WTC11 (cell line): Measurements from ENCODE around the gene KLHL7. TPM values are rescaled to one million over a fixed set of nuclear protein-coding genes. Genes with fewer than 3 reads are reported as not detected.

ENCODE experiments used
- ATAC-seq: fragments of 200-7000 bp; cut with Tn5 transposase; 2 replicates; pipeline ENCODE4 v1.10.0; 2021; ENCODE audit warnings: mild to moderate bottlenecking, moderate library complexity
- CTCF ChIA-PET: fragments of 300-600 bp; sonication (Branson Sonifier 250); formaldehyde crosslinking; loops from one replicate; lab custom pipeline; 2021; ENCODE audit warnings: antibody characterized with exemption; lab: Charles Lee
- POLR2A ChIA-PET: fragments of 350-600 bp; sonication (Branson Sonifier 250); formaldehyde crosslinking; loops from one replicate; lab custom pipeline; 2021; ENCODE audit warnings: antibody characterized with exemption; lab: Charles Lee
- DNase-seq: peaks from one replicate; pipeline ENCODE4 v3.0.0; 2021; ENCODE audit warnings: low spot score
- H3K27ac Mint-ChIP-seq: 2 replicates; pipeline ENCODE4 v1.8.0; 2021; ENCODE audit warnings: mixed read lengths
- H3K27me3 Mint-ChIP-seq: 2 replicates; pipeline ENCODE4 v1.8.0; 2021; ENCODE audit warnings: low read depth, mild to moderate bottlenecking, moderate library complexity, mixed read lengths
- H3K36me3 Mint-ChIP-seq: 2 replicates; pipeline ENCODE4 v1.8.0; 2021; ENCODE audit warnings: mixed read lengths
- H3K4me1 Mint-ChIP-seq: 2 replicates; pipeline ENCODE4 v1.8.0; 2022; ENCODE audit warnings: mixed read lengths
- H3K4me3 Mint-ChIP-seq: 2 replicates; pipeline ENCODE4 v1.8.0; 2021; ENCODE audit warnings: mild to moderate bottlenecking, moderate library complexity, mixed read lengths
- H3K9me3 Mint-ChIP-seq: 2 replicates; pipeline ENCODE4 v1.8.0; 2021; ENCODE audit warnings: mixed read lengths
- CREB1 ChIP-seq: sonication (generic); formaldehyde crosslinking; IDR thresholded peaks from 2 replicates; pipeline ENCODE4 v1.8.0; 2023; ENCODE audit warnings: mild to moderate bottlenecking, missing genetic modification reagents
- GABPB1 ChIP-seq: sonication (generic); formaldehyde crosslinking; IDR thresholded peaks from 2 replicates; pipeline ENCODE4 v1.8.1; 2023; ENCODE audit warnings: mild to moderate bottlenecking, missing genetic modification reagents
- NR1H2 ChIP-seq: sonication (generic); formaldehyde crosslinking; IDR thresholded peaks from 2 replicates; pipeline ENCODE4 v1.9.0; 2021; ENCODE audit warnings: mild to moderate bottlenecking, moderate library complexity, missing genetic modification reagents
- NR2C2 ChIP-seq: sonication (generic); formaldehyde crosslinking; IDR thresholded peaks from 2 replicates; pipeline ENCODE4 v1.8.0; 2022; ENCODE audit warnings: mild to moderate bottlenecking, missing genetic modification reagents
- TCF7 ChIP-seq: sonication (generic); formaldehyde crosslinking; IDR thresholded peaks from 2 replicates; pipeline ENCODE4 v1.8.0; 2022; ENCODE audit warnings: mild to moderate bottlenecking, low read depth, missing genetic modification reagents, moderate library complexity
- ZNF138 ChIP-seq: sonication (generic); formaldehyde crosslinking; conservative IDR thresholded peaks from 2 replicates; pipeline ENCODE4 v1.8.1; 2022; ENCODE audit warnings: mild to moderate bottlenecking, moderate library complexity, missing genetic modification reagents
- ZNF317 ChIP-seq: sonication (generic); formaldehyde crosslinking; IDR thresholded peaks from 2 replicates; pipeline ENCODE4 v1.8.1; 2023; ENCODE audit warnings: low read depth, mild to moderate bottlenecking, moderate library complexity, missing genetic modification reagents, borderline replicate concordance
- ZNF396 ChIP-seq: fragments of 250-450 bp; sonication (Bioruptor Pico); IDR thresholded peaks from 2 replicates; pipeline ENCODE4 v1.8.0; 2021; ENCODE audit warnings: mild to moderate bottlenecking, moderate library complexity, borderline replicate concordance
- ZNF423 ChIP-seq: fragments of 250-450 bp; sonication (Bioruptor Pico); IDR thresholded peaks from 2 replicates; pipeline ENCODE4 v2.1.2; 2022; ENCODE audit warnings: mild to moderate bottlenecking, moderate library complexity
- total RNA-seq: library from RNA; stranded (reverse); gene quantifications from 3 replicates; pipeline ENCODE4 v1.2.3, GENCODE V29; 2021
- TF ChIP-seq, protein P1 (sequence below): fragments of 250-450 bp; sonication (Bioruptor Pico); IDR thresholded peaks from 2 replicates; pipeline ENCODE4 v1.9.0; 2021; ENCODE audit warnings: mild to moderate bottlenecking, borderline replicate concordance
- TF ChIP-seq, protein P2 (sequence below): sonication (generic); formaldehyde crosslinking; IDR thresholded peaks from 2 replicates; pipeline ENCODE4 v1.8.0; 2023; ENCODE audit warnings: missing genetic modification reagents, mild to moderate bottlenecking, borderline replicate concordance
- TF ChIP-seq, protein P3 (sequence below): fragments of 250-450 bp; sonication (Bioruptor Pico); IDR thresholded peaks from 2 replicates; pipeline ENCODE4 v1.9.0; 2021; ENCODE audit warnings: mild to moderate bottlenecking
- TF ChIP-seq, protein P4 (sequence below): sonication (generic); formaldehyde crosslinking; conservative IDR thresholded peaks from 2 replicates; pipeline ENCODE4 v1.8.1; 2022; ENCODE audit warnings: mild to moderate bottlenecking, missing genetic modification reagents
- TF ChIP-seq, protein P5 (sequence below): sonication (generic); formaldehyde crosslinking; IDR thresholded peaks from 2 replicates; pipeline ENCODE4 v1.8.1; 2023; ENCODE audit warnings: mild to moderate bottlenecking, missing genetic modification reagents, moderate library complexity
- TF ChIP-seq, protein P6 (sequence below): fragments of 200-600 bp; IDR thresholded peaks from 2 replicates; pipeline ENCODE4 v1.8.0; 2022; ENCODE audit warnings: antibody characterized with exemption

KLHL7 gene
- total RNA-seq, 1 experiment from 2014 or later = 82.1 TPM

DNA sequence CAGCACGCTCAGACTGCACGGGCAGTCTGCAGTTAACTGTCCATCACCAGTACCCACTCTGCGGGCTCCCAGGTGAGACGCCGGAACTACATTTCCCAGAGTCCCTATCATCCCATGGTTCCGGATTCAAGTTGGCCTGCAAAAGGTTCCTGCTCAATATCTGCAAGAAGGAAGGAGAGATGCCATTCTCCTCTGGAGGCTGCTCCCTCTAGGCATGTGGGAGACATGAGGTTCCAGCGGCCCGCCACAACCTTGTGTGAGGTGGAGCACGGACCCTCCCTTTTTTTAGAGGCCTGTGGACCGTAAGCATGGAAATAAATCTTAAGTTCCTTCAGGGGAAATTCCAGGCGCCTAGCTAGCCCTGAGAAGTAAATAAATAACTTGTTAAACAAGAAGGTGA is 106.0 kb downstream of the KLHL7 start (continued):
- TF ChIP-seq, protein P1, sequence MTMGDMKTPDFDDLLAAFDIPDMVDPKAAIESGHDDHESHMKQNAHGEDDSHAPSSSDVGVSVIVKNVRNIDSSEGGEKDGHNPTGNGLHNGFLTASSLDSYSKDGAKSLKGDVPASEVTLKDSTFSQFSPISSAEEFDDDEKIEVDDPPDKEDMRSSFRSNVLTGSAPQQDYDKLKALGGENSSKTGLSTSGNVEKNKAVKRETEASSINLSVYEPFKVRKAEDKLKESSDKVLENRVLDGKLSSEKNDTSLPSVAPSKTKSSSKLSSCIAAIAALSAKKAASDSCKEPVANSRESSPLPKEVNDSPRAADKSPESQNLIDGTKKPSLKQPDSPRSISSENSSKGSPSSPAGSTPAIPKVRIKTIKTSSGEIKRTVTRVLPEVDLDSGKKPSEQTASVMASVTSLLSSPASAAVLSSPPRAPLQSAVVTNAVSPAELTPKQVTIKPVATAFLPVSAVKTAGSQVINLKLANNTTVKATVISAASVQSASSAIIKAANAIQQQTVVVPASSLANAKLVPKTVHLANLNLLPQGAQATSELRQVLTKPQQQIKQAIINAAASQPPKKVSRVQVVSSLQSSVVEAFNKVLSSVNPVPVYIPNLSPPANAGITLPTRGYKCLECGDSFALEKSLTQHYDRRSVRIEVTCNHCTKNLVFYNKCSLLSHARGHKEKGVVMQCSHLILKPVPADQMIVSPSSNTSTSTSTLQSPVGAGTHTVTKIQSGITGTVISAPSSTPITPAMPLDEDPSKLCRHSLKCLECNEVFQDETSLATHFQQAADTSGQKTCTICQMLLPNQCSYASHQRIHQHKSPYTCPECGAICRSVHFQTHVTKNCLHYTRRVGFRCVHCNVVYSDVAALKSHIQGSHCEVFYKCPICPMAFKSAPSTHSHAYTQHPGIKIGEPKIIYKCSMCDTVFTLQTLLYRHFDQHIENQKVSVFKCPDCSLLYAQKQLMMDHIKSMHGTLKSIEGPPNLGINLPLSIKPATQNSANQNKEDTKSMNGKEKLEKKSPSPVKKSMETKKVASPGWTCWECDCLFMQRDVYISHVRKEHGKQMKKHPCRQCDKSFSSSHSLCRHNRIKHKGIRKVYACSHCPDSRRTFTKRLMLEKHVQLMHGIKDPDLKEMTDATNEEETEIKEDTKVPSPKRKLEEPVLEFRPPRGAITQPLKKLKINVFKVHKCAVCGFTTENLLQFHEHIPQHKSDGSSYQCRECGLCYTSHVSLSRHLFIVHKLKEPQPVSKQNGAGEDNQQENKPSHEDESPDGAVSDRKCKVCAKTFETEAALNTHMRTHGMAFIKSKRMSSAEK (CRISPR knock-in tag) = no peak
- TF ChIP-seq ZNF138 (CRISPR knock-in tag) = no peak
- TF ChIP-seq, protein P2, sequence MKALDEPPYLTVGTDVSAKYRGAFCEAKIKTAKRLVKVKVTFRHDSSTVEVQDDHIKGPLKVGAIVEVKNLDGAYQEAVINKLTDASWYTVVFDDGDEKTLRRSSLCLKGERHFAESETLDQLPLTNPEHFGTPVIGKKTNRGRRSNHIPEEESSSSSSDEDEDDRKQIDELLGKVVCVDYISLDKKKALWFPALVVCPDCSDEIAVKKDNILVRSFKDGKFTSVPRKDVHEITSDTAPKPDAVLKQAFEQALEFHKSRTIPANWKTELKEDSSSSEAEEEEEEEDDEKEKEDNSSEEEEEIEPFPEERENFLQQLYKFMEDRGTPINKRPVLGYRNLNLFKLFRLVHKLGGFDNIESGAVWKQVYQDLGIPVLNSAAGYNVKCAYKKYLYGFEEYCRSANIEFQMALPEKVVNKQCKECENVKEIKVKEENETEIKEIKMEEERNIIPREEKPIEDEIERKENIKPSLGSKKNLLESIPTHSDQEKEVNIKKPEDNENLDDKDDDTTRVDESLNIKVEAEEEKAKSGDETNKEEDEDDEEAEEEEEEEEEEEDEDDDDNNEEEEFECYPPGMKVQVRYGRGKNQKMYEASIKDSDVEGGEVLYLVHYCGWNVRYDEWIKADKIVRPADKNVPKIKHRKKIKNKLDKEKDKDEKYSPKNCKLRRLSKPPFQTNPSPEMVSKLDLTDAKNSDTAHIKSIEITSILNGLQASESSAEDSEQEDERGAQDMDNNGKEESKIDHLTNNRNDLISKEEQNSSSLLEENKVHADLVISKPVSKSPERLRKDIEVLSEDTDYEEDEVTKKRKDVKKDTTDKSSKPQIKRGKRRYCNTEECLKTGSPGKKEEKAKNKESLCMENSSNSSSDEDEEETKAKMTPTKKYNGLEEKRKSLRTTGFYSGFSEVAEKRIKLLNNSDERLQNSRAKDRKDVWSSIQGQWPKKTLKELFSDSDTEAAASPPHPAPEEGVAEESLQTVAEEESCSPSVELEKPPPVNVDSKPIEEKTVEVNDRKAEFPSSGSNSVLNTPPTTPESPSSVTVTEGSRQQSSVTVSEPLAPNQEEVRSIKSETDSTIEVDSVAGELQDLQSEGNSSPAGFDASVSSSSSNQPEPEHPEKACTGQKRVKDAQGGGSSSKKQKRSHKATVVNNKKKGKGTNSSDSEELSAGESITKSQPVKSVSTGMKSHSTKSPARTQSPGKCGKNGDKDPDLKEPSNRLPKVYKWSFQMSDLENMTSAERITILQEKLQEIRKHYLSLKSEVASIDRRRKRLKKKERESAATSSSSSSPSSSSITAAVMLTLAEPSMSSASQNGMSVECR = no peak
- no peak for TF ChIP-seq GABPB1 (CRISPR knock-in tag)
- TF ChIP-seq, protein P3, sequence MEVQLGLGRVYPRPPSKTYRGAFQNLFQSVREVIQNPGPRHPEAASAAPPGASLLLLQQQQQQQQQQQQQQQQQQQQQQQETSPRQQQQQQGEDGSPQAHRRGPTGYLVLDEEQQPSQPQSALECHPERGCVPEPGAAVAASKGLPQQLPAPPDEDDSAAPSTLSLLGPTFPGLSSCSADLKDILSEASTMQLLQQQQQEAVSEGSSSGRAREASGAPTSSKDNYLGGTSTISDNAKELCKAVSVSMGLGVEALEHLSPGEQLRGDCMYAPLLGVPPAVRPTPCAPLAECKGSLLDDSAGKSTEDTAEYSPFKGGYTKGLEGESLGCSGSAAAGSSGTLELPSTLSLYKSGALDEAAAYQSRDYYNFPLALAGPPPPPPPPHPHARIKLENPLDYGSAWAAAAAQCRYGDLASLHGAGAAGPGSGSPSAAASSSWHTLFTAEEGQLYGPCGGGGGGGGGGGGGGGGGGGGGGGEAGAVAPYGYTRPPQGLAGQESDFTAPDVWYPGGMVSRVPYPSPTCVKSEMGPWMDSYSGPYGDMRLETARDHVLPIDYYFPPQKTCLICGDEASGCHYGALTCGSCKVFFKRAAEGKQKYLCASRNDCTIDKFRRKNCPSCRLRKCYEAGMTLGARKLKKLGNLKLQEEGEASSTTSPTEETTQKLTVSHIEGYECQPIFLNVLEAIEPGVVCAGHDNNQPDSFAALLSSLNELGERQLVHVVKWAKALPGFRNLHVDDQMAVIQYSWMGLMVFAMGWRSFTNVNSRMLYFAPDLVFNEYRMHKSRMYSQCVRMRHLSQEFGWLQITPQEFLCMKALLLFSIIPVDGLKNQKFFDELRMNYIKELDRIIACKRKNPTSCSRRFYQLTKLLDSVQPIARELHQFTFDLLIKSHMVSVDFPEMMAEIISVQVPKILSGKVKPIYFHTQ = no peak
- TF ChIP-seq, all 79 proteins: peak for 0

DNA sequence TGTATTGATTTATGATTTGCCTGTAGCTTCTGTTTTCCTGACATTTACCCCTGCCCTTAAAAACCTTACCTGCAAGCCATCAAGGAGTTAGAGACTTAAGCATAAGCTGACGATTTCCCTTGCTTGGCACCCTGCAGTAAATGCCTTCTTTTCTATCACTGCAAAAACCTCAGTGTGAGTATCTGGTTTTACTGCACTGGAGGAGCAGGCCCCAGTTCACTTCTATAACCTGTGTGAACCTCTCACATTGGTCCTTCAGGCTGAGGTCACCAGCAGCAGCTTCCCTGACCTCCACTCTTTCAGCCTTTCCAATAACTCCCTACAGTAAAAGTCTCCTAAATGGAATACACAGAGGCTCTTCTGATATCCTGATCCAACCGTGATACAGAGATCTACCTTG is 106.8 kb downstream of the KLHL7 start:
- no peak overlapping the region for H3K4me3 Mint-ChIP-seq
- no peaks in the 10 kb centered on the region for H3K9me3 Mint-ChIP-seq
- ChIA-PET CTCF (no interaction called here), POLR2A (no interaction called here)
- peaks cover 5% of the 10 kb centered on the region; the same call in 1 of the 2 replicates for H3K4me1 Mint-ChIP-seq
- ATAC-seq = no peak
- H3K27ac Mint-ChIP-seq = no peak overlapping the region
- peaks cover 4% of the 10 kb centered on the region; the same call in 1 of the 2 replicates for H3K27me3 Mint-ChIP-seq
- TF ChIP-seq NR2C2 (no peak), TCF7 (no peak), ZNF423 (CRISPR knock-in tag) (no peak), NR1H2 (CRISPR knock-in tag) (no peak), ZNF396 (no peak), ZNF317 (CRISPR knock-in tag) (no peak), CREB1 (CRISPR knock-in tag) (no peak)
- TF ChIP-seq, protein P4, sequence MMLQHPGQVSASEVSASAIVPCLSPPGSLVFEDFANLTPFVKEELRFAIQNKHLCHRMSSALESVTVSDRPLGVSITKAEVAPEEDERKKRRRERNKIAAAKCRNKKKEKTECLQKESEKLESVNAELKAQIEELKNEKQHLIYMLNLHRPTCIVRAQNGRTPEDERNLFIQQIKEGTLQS (CRISPR knock-in tag) = no peak
- TF ChIP-seq, protein P5, sequence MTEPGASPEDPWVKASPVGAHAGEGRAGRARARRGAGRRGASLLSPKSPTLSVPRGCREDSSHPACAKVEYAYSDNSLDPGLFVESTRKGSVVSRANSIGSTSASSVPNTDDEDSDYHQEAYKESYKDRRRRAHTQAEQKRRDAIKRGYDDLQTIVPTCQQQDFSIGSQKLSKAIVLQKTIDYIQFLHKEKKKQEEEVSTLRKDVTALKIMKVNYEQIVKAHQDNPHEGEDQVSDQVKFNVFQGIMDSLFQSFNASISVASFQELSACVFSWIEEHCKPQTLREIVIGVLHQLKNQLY (CRISPR knock-in tag) = no peak
- TF ChIP-seq, protein P6, sequence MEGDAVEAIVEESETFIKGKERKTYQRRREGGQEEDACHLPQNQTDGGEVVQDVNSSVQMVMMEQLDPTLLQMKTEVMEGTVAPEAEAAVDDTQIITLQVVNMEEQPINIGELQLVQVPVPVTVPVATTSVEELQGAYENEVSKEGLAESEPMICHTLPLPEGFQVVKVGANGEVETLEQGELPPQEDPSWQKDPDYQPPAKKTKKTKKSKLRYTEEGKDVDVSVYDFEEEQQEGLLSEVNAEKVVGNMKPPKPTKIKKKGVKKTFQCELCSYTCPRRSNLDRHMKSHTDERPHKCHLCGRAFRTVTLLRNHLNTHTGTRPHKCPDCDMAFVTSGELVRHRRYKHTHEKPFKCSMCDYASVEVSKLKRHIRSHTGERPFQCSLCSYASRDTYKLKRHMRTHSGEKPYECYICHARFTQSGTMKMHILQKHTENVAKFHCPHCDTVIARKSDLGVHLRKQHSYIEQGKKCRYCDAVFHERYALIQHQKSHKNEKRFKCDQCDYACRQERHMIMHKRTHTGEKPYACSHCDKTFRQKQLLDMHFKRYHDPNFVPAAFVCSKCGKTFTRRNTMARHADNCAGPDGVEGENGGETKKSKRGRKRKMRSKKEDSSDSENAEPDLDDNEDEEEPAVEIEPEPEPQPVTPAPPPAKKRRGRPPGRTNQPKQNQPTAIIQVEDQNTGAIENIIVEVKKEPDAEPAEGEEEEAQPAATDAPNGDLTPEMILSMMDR = no peak
- TF ChIP-seq, all 79 proteins: peak for 0
- H3K36me3 Mint-ChIP-seq = no peaks in the 10 kb centered on the region
- DNase-seq = no peak
